GM12873 (cell line): ENCODE results near the gene HOXC10.

Experiments used
- TF ChIP-seq, protein P1 (sequence below): IDR thresholded peaks from 2 replicates; pipeline ENCODE4 v1.5.1; 2012; ENCODE audit warnings: low read depth, mild to moderate bottlenecking, moderate library complexity, low read length, control low read depth; ENCODE audit not compliant: insufficient read depth; ENCODE audit errors: missing control alignments

Gene HOXC10

GRCh38 chr12:54032086-54032619, 47.2 kb downstream of the HOXC10 start:
- TF ChIP-seq, protein P1, sequence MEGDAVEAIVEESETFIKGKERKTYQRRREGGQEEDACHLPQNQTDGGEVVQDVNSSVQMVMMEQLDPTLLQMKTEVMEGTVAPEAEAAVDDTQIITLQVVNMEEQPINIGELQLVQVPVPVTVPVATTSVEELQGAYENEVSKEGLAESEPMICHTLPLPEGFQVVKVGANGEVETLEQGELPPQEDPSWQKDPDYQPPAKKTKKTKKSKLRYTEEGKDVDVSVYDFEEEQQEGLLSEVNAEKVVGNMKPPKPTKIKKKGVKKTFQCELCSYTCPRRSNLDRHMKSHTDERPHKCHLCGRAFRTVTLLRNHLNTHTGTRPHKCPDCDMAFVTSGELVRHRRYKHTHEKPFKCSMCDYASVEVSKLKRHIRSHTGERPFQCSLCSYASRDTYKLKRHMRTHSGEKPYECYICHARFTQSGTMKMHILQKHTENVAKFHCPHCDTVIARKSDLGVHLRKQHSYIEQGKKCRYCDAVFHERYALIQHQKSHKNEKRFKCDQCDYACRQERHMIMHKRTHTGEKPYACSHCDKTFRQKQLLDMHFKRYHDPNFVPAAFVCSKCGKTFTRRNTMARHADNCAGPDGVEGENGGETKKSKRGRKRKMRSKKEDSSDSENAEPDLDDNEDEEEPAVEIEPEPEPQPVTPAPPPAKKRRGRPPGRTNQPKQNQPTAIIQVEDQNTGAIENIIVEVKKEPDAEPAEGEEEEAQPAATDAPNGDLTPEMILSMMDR, result no peak

- TF ChIP-seq, protein P1, result peak; percentile 97
Measured at GRCh38 chr12:54032627-54033100, 47.7 kb downstream of the HOXC10 start, which contains the start of gene HOXC5. Gene HOXC5 (plus strand): TSS chr12:54033050. CDS start chr12:54033123, 73 bp downstream.

GRCh38 chr12:54033106-54033979, 48.4 kb downstream of the HOXC10 start:
- TF ChIP-seq, protein P1, result no peak

- TF ChIP-seq, protein P1, result no peak
Measured at GRCh38 chr12:54033980-54034784, 49.2 kb downstream of the HOXC10 start.

DNA sequence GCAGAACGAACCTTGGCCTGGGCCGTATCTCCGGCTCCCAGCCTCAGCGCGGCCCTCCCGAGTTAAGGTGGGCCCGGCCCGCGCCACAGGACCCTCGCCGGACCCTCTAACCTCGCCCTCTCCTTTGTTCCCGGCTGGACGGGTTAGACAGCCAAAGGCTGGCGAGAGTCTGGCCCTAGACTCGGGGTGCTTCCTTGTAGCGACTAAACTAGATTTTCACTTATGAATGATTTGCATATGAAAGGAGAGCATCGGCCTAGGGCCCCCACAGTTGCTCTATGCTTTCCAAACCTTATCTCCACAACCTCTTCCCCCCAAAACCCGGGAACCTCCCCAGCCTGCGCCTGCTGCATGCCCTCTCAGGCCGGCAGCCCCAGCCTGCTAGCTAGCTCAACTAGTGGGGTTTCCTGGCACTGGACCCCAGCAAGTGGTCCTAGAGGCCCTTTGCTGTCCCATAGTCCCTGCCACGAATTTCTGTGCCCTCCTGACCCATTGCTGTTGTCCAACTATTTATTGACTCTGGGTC, 49.9 kb downstream of the HOXC10 start:
- TF ChIP-seq, protein P1, result no peak

DNA sequence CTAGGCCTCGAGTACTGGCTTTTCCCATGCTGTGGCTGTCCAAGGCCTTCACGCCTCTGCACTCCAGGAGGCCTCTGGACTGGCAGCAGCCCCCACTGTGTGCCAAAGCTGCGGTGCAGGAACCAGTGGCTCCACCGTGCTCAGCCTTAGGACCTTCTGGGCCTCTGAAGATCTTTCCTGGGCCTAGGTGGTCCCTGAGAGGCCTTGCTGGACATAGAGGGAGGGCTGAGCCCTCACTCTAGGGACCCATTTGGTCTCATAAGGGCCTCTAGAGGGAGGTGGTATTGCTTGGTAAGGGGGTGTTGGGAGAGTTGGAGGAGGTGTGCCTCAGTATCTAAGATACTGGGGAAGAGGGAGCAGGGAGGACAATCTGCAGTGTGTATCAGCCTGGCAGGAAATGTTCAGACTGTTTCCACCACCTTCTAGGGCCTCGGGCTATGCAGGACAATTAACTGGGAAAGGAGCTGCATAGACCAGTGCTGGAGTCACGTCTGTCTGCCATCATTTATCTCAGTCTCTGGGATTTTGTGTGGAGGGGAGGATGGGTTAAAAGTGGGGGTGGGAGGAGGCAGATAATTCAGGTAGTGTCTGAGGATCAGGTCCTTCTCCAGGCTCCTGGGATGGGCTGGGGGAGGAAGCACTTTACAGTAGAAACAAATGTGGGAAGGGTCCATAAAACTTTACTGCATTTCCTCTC, 50.8 kb downstream of the HOXC10 start:
- TF ChIP-seq, protein P1, result no peak
